OCI-LY1 (cell line): Measurements from ENCODE around the gene POU2AF1.
A peak's percentile ranks its signal among the peaks of the same experiment; 100 is the strongest.

Source experiments
- H2AFZ ChIP-seq: fragments of 200-600 bp; sonication (generic), shearing (Covaris generic); 2 replicates; pipeline ENCODE4 v1.6.0; 2014; ENCODE audit warnings: antibody characterized with exemption, mild to moderate bottlenecking, low read length
- H3F3A ChIP-seq: fragments of 200-600 bp; sonication (generic), shearing (Covaris generic); 2 replicates; pipeline ENCODE4 v1.6.0; 2014; ENCODE audit warnings: mild to moderate bottlenecking, antibody characterized with exemption, low read length, moderate library complexity; ENCODE audit not compliant: insufficient read depth
- H3K27ac ChIP-seq: fragments of 200-600 bp; sonication (generic); 2 replicates; pipeline ENCODE4 v1.5.1; 2014; ENCODE audit warnings: low read length, mixed run types, mild to moderate bottlenecking, low read depth; ENCODE audit not compliant: poor library complexity, severe bottlenecking
- H3K27me3 ChIP-seq: fragments of 200-600 bp; sonication (generic); 2 replicates; pipeline ENCODE4 v1.6.0; 2014; ENCODE audit warnings: antibody characterized with exemption, mild to moderate bottlenecking, low read length, moderate library complexity; ENCODE audit not compliant: insufficient read depth
- H3K36me3 ChIP-seq: fragments of 200-600 bp; sonication (generic); 2 replicates; pipeline ENCODE4 v1.6.1; 2014; ENCODE audit warnings: mild to moderate bottlenecking, antibody characterized with exemption, low read length, moderate library complexity, mixed read lengths; ENCODE audit not compliant: insufficient read depth
- H3K4me1 ChIP-seq: fragments of 200-600 bp; sonication (generic); 2 replicates; pipeline ENCODE4 v1.5.1; 2014; ENCODE audit warnings: mild to moderate bottlenecking, low read length, moderate library complexity; ENCODE audit not compliant: insufficient read depth, severe bottlenecking
- H3K4me2 ChIP-seq: fragments of 200-600 bp; sonication (generic), shearing (Covaris generic); 2 replicates; pipeline ENCODE4 v1.6.1; 2014; ENCODE audit warnings: low read length
- H3K4me3 ChIP-seq: fragments of 200-600 bp; sonication (generic); 2 replicates; pipeline ENCODE4 v1.5.1; 2014; ENCODE audit warnings: low read length, low read depth, mild to moderate bottlenecking, mixed read lengths; ENCODE audit not compliant: poor library complexity, severe bottlenecking
- H3K79me2 ChIP-seq: fragments of 200-600 bp; shearing (Covaris generic); 2 replicates; pipeline ENCODE4 v1.6.1; 2016; ENCODE audit warnings: mixed run types, low read length, mixed read lengths; ENCODE audit not compliant: insufficient read depth
- H3K9ac ChIP-seq: fragments of 200-600 bp; sonication (generic), shearing (Covaris generic); 2 replicates; pipeline ENCODE4 v1.6.1; 2014; ENCODE audit warnings: mild to moderate bottlenecking, low read length, mixed read lengths
- H3K9me2 ChIP-seq: fragments of 200-600 bp; sonication (generic), shearing (Covaris generic); 2 replicates; pipeline ENCODE4 v1.6.1; 2014; ENCODE audit warnings: low read depth, mild to moderate bottlenecking, low read length, mixed read lengths
- H3K9me3 ChIP-seq: fragments of 200-600 bp; shearing (Covaris generic); 2 replicates; pipeline ENCODE4 v1.6.1; 2014; ENCODE audit warnings: low read length, mixed read lengths
- H4K20me1 ChIP-seq: fragments of 200-600 bp; sonication (generic), shearing (Covaris generic); 2 replicates; pipeline ENCODE4 v1.6.0; 2016; ENCODE audit warnings: mild to moderate bottlenecking, low read length; ENCODE audit not compliant: insufficient read depth
- EZH2 ChIP-seq: fragments of 200-600 bp; sonication (generic), shearing (Covaris generic); IDR thresholded peaks from 2 replicates; pipeline ENCODE4 v1.8.0; 2017; ENCODE audit warnings: borderline replicate concordance, mixed run types, mild to moderate bottlenecking, antibody characterized with exemption, low read length, moderate library complexity, mixed read lengths
- TF ChIP-seq, protein P1 (sequence below): fragments of 200-600 bp; sonication (generic), shearing (Covaris generic); IDR thresholded peaks from 2 replicates; pipeline ENCODE4 v1.5.1; 2017; ENCODE audit warnings: mild to moderate bottlenecking, antibody characterized with exemption, low read length, moderate library complexity, mixed read lengths

The POU2AF1 gene

DNA sequence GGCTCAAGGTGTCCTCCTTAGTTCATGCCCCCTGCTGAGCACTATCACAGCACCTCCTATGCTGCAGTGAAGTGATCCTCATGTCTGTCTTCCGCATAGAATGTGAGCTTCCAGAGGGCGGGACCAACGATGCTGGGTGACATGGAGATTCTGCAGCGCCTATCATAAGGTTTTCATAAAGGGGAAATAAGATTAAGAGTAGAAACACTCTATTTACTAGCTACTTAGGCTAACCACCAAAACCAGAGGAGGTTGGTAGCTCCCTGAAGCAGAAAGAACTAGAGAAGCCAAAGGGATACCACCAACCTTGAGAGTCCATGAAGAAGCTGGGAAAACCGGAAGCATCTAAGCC, 39.3 kb upstream of the POU2AF1 start:
- Histone ChIP-seq H3K36me3 (no peaks in the 10 kb centered on the region), H2AFZ (no peak overlapping the region), H3K9me3 (no peaks in the 10 kb centered on the region), H3K4me2 (peak overlapping the region; percentile 66), H3K9ac (peak overlapping the region; percentile 79), H3K4me3 (peak overlapping the region; percentile 52), H3K79me2 (no peaks in the 10 kb centered on the region), H4K20me1 (no peaks in the 10 kb centered on the region), H3K27ac (peak overlapping the region; percentile 98), H3K4me1 (peaks cover 100% of the 10 kb centered on the region), H3K27me3 (no peaks in the 10 kb centered on the region), H3K9me2 (no peaks in the 10 kb centered on the region), H3F3A (peaks cover 26% of the 10 kb centered on the region; the same call in 1 of the 2 replicates)
- no peak for TF ChIP-seq EZH2
- TF ChIP-seq, protein P1, sequence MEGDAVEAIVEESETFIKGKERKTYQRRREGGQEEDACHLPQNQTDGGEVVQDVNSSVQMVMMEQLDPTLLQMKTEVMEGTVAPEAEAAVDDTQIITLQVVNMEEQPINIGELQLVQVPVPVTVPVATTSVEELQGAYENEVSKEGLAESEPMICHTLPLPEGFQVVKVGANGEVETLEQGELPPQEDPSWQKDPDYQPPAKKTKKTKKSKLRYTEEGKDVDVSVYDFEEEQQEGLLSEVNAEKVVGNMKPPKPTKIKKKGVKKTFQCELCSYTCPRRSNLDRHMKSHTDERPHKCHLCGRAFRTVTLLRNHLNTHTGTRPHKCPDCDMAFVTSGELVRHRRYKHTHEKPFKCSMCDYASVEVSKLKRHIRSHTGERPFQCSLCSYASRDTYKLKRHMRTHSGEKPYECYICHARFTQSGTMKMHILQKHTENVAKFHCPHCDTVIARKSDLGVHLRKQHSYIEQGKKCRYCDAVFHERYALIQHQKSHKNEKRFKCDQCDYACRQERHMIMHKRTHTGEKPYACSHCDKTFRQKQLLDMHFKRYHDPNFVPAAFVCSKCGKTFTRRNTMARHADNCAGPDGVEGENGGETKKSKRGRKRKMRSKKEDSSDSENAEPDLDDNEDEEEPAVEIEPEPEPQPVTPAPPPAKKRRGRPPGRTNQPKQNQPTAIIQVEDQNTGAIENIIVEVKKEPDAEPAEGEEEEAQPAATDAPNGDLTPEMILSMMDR: no peak

DNA sequence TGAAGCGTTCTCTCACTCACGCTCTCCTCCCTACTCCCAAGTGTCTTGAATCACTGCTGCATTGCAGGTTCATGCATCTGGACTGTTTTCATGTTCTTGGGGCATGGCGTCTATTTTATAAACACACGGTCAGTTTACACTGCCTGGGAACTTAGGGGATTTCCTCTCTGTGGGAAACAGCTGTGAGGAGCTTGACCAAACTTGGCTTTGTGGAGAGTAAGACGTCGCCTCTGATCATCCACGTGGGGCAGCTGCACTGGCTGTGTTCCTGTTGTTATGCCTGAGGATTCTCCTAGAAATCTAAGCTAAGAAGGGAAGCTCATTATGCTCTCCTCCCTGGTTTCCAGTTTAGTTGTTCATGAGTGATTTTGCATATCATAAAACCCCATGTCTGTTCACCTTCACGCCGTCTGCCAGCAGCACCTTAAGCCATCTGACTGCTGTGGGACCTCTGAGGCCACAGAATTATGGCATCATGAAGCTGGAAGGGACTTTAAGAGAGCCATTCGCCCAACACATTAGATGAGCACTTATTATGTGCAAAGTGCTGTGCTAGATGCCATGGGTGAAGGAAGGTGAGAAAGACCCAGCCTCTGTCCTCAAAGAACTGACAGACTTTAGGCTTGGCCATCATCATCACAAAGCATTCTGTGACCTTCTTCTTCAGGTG, 38.8 kb upstream of the POU2AF1 start:
- H3K4me2 ChIP-seq: peak overlapping the region; percentile 66
- peaks cover 26% of the 10 kb centered on the region; the same call in 1 of the 2 replicates for H3F3A ChIP-seq
- no peaks in the 10 kb centered on the region for H3K9me3 ChIP-seq
- TF ChIP-seq, protein P1: no peak
- TF ChIP-seq EZH2: no peak
- H3K27me3 ChIP-seq: no peaks in the 10 kb centered on the region
- H3K36me3 ChIP-seq: no peaks in the 10 kb centered on the region
- no peaks in the 10 kb centered on the region for H3K79me2 ChIP-seq
- no peak overlapping the region for H2AFZ ChIP-seq
- H3K27ac ChIP-seq: peak overlapping the region; percentile 98
- H3K9me2 ChIP-seq: no peaks in the 10 kb centered on the region
- H3K4me1 ChIP-seq: peaks cover 100% of the 10 kb centered on the region
- H3K4me3 ChIP-seq: peak overlapping the region; percentile 52
- H4K20me1 ChIP-seq: no peaks in the 10 kb centered on the region
- H3K9ac ChIP-seq: peak overlapping the region; percentile 79

DNA sequence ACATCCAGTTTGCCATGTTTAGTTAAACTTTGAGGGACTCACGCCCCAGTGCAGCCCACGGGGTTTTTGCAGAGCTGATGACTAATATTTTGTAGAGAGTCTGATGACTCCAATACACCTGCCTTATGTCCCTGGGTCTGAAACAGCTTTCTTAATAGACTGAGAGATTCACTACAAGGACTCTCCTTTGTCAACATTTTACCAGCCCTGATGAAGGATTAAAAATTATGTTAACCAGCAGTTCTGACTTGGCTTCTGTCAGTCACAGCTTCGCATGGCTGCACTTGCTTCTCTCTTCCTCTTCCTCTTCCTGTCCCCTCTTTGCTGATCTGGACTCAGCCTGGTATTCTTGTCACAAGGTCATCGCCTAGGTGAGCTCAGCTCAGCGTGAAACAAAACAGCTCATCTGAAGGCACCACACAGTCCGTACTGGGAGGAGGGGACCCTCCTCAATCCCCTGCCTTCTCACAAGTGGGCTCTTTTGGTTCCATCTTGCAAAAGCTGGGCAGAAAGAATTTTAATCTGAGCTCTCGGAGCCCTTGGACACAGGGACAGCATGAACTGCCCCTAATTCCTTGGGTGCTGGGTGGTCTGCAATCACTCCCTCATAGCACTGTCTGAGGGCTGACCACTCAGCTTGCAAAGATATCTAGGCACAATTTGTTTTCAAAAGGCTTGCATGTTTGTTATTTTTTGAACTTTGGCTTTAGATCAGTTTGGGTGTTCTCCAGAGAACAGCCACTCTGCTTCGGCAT, 38.1 kb upstream of the POU2AF1 start:
- H3K79me2 ChIP-seq: no peaks in the 10 kb centered on the region
- H3K9ac ChIP-seq: peak overlapping the region; percentile 79
- peaks cover 26% of the 10 kb centered on the region; the same call in 1 of the 2 replicates for H3F3A ChIP-seq
- peak overlapping the region; percentile 98 for H3K27ac ChIP-seq
- H2AFZ ChIP-seq: no peak overlapping the region
- H3K4me1 ChIP-seq: peaks cover 100% of the 10 kb centered on the region
- no peaks in the 10 kb centered on the region for H3K9me3 ChIP-seq
- no peaks in the 10 kb centered on the region for H4K20me1 ChIP-seq
- no peaks in the 10 kb centered on the region for H3K27me3 ChIP-seq
- H3K4me2 ChIP-seq: peak overlapping the region; percentile 66
- H3K9me2 ChIP-seq: no peaks in the 10 kb centered on the region
- H3K4me3 ChIP-seq: peak overlapping the region; percentile 52
- TF ChIP-seq EZH2: no peak
- TF ChIP-seq, protein P1: no peak
- H3K36me3 ChIP-seq: no peaks in the 10 kb centered on the region
